NT2/D1 (cell line): Measurements from ENCODE around the gene SREBF2.
"Not testable (repeated sequence)": the region's sequence is repeated elsewhere in the genome, so short reads cannot be mapped to it uniquely, and the experiment has no call there.

ENCODE experiments used
- DNase-seq: peaks from one replicate; pipeline ENCODE4 v3.0.0-alpha.2; 2011; ENCODE audit warnings: low read depth, low spot score
- H3K27me3 ChIP-seq: 2 replicates; pipeline ENCODE4 v1.6.0; 2011; ENCODE audit warnings: mild to moderate bottlenecking; ENCODE audit not compliant: insufficient read length, insufficient read depth
- H3K36me3 ChIP-seq: 2 replicates; pipeline ENCODE4 v1.6.1; 2011; ENCODE audit warnings: mild to moderate bottlenecking, low read length, mixed read lengths; ENCODE audit not compliant: insufficient read depth, insufficient read length
- H3K4me1 ChIP-seq: 2 replicates; pipeline ENCODE4 v1.5.1; 2011; ENCODE audit not compliant: insufficient read depth, insufficient read length
- H3K4me3 ChIP-seq: 2 replicates; pipeline ENCODE4 v1.5.1; 2011; ENCODE audit warnings: low read depth; ENCODE audit not compliant: insufficient read length
- H3K9ac ChIP-seq: 2 replicates; pipeline ENCODE4 v1.6.0; 2011; ENCODE audit warnings: low read depth; ENCODE audit not compliant: insufficient read length
- H3K9me3 ChIP-seq: 2 replicates; pipeline ENCODE4 v1.5.1; 2011; ENCODE audit warnings: mild to moderate bottlenecking, low read length; ENCODE audit not compliant: insufficient read depth
- SUZ12 ChIP-seq: IDR thresholded peaks from 2 replicates; pipeline ENCODE4 v1.6.1; 2011; ENCODE audit not compliant: insufficient read length, insufficient read depth; ENCODE audit errors: extremely low read depth
- YY1 ChIP-seq: IDR thresholded peaks from 2 replicates; pipeline ENCODE4 v1.6.1; 2011; ENCODE audit not compliant: insufficient read length, insufficient read depth
- ZNF274 ChIP-seq: IDR thresholded peaks from 2 replicates; pipeline ENCODE4 v1.6.1; 2011; ENCODE audit warnings: mild to moderate bottlenecking, low read depth, low read length

Gene SREBF2

DNA sequence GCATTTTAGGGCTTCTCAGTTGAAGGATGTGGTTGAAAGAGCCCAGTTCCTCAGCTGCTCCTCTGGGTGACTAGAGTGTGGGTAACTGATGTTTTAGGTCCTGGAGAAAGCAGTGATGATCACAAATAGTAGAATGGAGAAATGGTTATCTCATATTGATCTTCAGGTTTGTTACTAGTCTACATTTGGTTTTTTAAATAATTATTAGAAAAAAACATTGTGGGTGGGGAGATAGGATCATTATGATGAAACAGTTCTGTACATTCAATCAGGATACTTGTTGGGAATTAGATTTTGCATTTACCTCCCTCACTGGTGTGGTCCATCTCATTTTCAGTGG, 24.9 kb downstream of the SREBF2 start:
- Histone ChIP-seq H3K9me3 (no peaks in the 10 kb centered on the region), H3K4me1 (peaks cover 2% of the 10 kb centered on the region), H3K27me3 (no peaks in the 10 kb centered on the region), H3K9ac (no peak overlapping the region), H3K4me3 (no peak overlapping the region), H3K36me3 (peaks cover 2% of the 10 kb centered on the region)
- TF ChIP-seq ZNF274 (no peak), YY1 (no peak), SUZ12 (no peak)
- no peak for DNase-seq

- Histone ChIP-seq H3K4me1 (peaks cover under 1% of the 10 kb centered on the region), H3K36me3 (peaks cover 14% of the 10 kb centered on the region), H3K9ac (no peak overlapping the region), H3K27me3 (no peaks in the 10 kb centered on the region), H3K4me3 (no peak overlapping the region), H3K9me3 (no peaks in the 10 kb centered on the region)
- no peak for DNase-seq
- TF ChIP-seq ZNF274 (no peak), YY1 (no peak), SUZ12 (no peak)
Measured at GRCh38 chr22:41862160-41862529, 29.2 kb downstream of the SREBF2 start.

DNA sequence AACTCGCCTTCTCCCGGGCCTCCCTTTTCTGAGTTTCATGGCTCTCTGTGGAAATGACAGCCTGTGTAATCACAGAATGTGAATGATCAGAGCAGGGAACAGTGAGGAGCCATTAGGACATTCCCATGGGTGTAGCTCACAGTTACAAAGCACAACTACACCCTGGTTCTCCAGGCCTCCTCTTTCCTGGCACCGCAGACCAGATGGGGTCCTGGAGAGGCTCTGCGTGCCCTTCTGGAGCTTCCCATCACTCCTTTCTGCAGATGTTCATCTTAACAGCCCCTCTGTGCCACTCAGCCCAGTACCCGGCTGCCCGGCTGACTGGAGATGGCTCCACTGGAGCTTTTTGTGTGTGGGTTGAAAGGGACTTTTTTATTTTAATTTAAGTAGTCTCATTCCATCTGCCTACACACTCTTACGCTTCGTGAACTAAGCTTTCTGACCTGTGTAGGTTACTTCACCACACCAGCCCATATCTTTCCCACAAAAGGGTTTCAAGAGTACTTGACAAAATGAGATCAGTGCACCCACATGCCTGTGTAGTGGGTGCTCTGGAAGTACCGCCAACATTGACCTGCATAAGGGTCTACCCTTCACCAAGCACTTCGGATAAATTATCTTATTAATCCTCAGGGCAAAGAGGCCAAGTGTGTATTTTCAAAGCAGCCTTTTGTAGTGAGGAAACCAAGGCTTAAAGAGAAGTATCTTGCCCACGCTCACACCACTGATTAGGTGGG, 29.8 kb downstream of the SREBF2 start:
- H3K4me1 ChIP-seq, result no peaks in the 10 kb centered on the region
- TF ChIP-seq SUZ12 (no peak), ZNF274 (no peak), YY1 (no peak)
- DNase-seq, result no peak
- no peaks in the 10 kb centered on the region for H3K9me3 ChIP-seq
- peaks cover 17% of the 10 kb centered on the region for H3K36me3 ChIP-seq
- no peak overlapping the region for H3K9ac ChIP-seq
- no peak overlapping the region for H3K4me3 ChIP-seq
- H3K27me3 ChIP-seq, result no peaks in the 10 kb centered on the region

DNA sequence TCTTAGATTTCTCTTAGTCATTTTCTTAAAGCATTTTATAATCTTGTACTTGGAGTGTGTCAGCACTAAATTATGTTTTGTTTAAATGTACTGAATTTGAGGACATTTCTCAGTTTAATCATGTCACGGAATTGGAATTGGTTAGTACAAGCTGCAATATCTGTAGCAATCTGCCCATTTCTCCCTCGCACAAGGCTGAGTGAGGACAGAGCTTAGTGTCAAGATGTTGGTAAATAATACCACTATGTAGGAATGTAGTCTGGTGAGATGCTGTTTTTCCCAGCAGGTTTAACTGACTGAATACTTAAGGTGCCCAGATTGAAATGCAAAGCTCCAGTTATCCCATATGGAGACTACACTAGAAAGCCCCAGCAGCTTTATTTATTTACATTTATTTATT, 30.6 kb downstream of the SREBF2 start:
- no peak for DNase-seq
- no peak overlapping the region for H3K4me3 ChIP-seq
- H3K9me3 ChIP-seq, result no peaks in the 10 kb centered on the region
- peaks cover 25% of the 10 kb centered on the region for H3K36me3 ChIP-seq
- H3K27me3 ChIP-seq, result no peaks in the 10 kb centered on the region
- no peak overlapping the region for H3K9ac ChIP-seq
- no peaks in the 10 kb centered on the region for H3K4me1 ChIP-seq
- TF ChIP-seq ZNF274 (no peak), SUZ12 (no peak), YY1 (no peak)

- no peaks in the 10 kb centered on the region for H3K27me3 ChIP-seq
- DNase-seq, result no peak
- H3K9me3 ChIP-seq, result no peaks in the 10 kb centered on the region
- TF ChIP-seq SUZ12 (no peak), ZNF274 (no peak), YY1 (no peak)
- no peaks in the 10 kb centered on the region for H3K4me1 ChIP-seq
- no peak overlapping the region for H3K4me3 ChIP-seq
- peaks cover 51% of the 10 kb centered on the region for H3K36me3 ChIP-seq
- H3K9ac ChIP-seq, result no peak overlapping the region
Measured at GRCh38 chr22:41868556-41868955, 35.7 kb downstream of the SREBF2 start.

GRCh38 chr22:41870081-41870480, 37.2 kb downstream of the SREBF2 start:
- DNase-seq, H3K4me3 ChIP-seq, H3K9ac ChIP-seq, H3K9me3 ChIP-seq, H3K27me3 ChIP-seq, H3K4me1 ChIP-seq: not testable (repeated sequence)
- peaks cover 62% of the 10 kb centered on the region for H3K36me3 ChIP-seq

DNA sequence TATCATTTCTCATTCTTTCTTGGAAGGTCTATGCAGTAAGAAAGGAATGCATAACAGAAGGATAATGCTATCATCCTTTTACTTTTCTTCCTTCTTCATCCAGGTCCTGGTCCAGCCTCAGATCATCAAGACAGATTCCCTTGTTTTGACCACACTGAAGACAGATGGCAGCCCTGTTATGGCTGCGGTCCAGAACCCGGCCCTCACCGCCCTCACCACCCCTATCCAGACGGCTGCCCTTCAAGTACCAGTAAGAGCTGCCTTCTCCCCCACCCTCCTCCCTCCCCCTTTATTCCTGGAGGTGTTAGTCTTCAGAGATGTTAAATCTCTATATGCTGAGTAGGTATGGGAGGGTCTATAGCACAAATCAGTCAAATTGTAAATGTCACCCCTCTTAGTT, 37.9 kb downstream of the SREBF2 start:
- H3K4me1 ChIP-seq, result no peaks in the 10 kb centered on the region
- no peak overlapping the region for H3K4me3 ChIP-seq
- H3K9me3 ChIP-seq, result no peaks in the 10 kb centered on the region
- DNase-seq, result no peak
- TF ChIP-seq ZNF274, result no peak
- TF ChIP-seq SUZ12, result no peak
- no peak for TF ChIP-seq YY1
- no peaks in the 10 kb centered on the region for H3K27me3 ChIP-seq
- no peak overlapping the region for H3K9ac ChIP-seq
- H3K36me3 ChIP-seq, result peaks cover 65% of the 10 kb centered on the region

DNA sequence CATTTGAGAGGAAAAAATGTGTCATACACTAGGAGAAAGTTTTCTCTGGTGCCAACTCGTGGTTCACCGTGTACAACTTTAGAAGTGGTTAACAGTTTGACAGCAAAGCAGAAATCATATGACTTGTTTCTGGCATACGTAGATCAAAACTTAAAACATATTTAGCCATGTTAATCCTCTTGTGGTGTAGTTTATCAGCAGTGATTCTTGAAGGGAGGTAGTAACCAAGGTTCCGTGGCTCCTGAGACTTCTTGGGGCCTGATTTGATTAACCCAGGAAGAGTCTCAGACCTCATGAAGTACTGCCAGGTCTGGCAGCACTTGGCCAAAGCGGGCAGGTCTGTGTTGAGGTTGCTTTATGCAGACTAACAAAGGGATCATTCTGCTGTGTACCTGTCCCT, 40.5 kb downstream of the SREBF2 start:
- TF ChIP-seq ZNF274 (no peak), SUZ12 (no peak), YY1 (no peak)
- no peak for DNase-seq
- no peak overlapping the region for H3K9ac ChIP-seq
- H3K27me3 ChIP-seq, result no peaks in the 10 kb centered on the region
- no peaks in the 10 kb centered on the region for H3K9me3 ChIP-seq
- peaks cover 70% of the 10 kb centered on the region for H3K36me3 ChIP-seq
- no peak overlapping the region for H3K4me3 ChIP-seq
- no peaks in the 10 kb centered on the region for H3K4me1 ChIP-seq
